ENCODE results near the gene PFKFB1.

DNA sequence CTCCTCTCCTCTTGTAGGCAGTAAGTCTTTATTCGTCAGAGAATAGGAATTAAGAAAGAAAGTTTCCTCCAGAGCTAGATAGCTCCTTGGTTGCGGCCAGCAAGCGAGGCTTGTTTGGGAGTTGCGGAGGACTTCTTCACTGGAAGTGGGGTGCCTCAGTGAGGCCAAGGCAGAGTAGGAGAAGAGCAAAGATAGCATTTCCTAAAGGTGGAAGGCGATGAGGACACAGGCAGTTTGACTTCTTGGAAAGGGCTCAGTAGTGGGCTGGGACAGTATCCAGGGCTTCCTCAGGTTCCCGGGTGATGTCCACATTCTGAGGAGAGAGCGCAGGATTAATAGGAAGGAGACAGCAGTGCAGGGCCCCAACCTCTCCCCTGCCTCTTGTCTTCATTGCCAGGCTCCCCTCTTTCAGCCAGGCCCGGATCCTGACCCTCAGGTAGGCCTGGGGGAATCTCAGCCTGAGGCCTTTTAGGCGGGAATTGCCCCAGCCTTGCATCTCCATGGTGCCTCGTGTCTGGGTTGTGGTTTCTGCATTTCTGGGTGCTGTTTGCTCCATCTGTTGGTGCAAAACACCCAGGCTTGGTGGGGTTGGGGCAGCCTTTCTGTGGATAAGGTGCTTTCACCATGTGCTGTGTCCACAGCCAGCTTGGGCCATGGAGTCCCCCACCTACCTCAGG is 60.7 kb downstream of the PFKFB1 start:
- TF ChIP-seq, protein P1, sequence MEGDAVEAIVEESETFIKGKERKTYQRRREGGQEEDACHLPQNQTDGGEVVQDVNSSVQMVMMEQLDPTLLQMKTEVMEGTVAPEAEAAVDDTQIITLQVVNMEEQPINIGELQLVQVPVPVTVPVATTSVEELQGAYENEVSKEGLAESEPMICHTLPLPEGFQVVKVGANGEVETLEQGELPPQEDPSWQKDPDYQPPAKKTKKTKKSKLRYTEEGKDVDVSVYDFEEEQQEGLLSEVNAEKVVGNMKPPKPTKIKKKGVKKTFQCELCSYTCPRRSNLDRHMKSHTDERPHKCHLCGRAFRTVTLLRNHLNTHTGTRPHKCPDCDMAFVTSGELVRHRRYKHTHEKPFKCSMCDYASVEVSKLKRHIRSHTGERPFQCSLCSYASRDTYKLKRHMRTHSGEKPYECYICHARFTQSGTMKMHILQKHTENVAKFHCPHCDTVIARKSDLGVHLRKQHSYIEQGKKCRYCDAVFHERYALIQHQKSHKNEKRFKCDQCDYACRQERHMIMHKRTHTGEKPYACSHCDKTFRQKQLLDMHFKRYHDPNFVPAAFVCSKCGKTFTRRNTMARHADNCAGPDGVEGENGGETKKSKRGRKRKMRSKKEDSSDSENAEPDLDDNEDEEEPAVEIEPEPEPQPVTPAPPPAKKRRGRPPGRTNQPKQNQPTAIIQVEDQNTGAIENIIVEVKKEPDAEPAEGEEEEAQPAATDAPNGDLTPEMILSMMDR (conservative IDR thresholded peaks at IDR 0.05 in 1 of 2, IDR thresholded peaks at IDR 0.05 in 1 of 2; ENCODE audit: low read depth in 1 of 2, low read length in 2 of 2), result no peak
- no peak for TF ChIP-seq EZH2 (IDR thresholded peaks at IDR 0.05; ENCODE audit: low read length, missing control alignments)
